COLO829 (cell line): ENCODE measurements around the gene LYAR.
A peak's percentile ranks its signal among the peaks of the same experiment; 100 is the strongest.

Experiments
- DNase-seq: peaks from one replicate; pipeline ENCODE4 v3.0.0; 2012; ENCODE audit warnings: low spot score

Gene LYAR

DNA sequence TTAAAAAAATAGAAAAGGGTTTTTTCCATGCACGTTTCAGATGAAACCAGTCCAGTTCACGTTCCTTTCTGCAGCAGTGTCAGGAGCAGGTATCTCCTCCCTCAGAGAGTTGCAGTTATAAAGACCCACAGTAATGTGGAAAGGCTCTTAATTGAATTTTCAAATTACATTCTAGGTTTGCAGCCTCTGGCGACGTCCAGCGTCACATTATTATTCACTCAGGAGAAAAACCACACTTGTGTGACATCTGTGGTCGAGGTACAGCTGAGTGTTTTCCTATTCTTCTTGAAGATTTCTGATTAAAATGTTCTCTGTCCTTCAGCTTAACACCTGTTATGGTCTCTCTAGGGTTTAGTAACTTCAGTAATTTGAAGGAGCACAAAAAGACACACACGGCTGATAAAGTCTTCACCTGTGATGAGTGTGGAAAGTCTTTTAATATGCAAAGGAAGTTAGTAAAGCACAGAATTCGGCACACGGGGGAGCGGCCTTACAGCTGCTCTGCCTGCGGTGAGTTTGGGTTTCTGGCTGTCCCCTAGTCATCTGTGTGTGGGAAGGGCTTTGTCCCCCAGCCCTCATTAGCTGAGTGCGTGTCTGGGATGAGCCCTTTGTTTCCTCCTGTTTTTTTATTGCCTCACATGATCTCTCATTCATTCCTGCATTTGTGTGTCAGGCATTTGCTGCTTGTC is 25.7 kb upstream of the LYAR start:
- DNase-seq = no peak

- no peak for DNase-seq
These were observed 21.2 kb upstream of the LYAR start for GRCh38 chr4:4311193-4311592.

DNA sequence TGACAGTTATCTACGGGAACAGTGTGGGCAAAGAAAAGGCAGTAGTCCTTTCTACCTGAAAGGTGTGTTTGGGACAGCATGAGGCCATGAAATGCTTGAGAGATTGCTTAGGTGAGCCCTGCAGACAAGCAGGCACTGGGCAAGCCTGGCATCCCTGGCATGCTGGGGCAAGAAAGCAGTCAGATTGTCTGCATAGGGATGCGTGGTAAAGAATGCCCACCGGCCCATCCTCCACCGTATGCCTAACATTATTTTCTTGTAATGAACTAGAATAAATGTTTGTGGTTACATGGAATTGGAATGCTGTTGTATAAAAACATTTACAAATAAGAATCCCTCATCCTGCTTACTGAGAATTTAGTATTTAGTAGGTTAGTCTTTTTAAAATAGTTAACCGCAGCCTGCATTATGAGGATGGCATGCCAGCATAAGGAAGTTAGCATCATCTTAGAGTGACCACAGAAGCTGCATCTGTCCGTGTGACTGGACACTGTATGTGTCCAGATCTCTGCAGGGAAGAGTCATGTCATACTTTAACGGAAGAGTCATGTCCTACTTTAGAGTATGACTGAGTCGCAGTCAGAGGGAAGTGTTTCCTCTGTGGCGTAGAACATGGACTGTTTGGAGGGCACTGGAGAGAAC is 19.0 kb upstream of the LYAR start:
- DNase-seq = no peak

GRCh38 chr4:4306920-4307319 is 17.0 kb upstream of the LYAR start:
- DNase-seq = no peak

GRCh38 chr4:4302416-4302815 is 12.5 kb upstream of the LYAR start:
- no peak for DNase-seq

- DNase-seq = no peak
These were observed 12.0 kb upstream of the LYAR start for GRCh38 chr4:4302001-4302400.

DNA sequence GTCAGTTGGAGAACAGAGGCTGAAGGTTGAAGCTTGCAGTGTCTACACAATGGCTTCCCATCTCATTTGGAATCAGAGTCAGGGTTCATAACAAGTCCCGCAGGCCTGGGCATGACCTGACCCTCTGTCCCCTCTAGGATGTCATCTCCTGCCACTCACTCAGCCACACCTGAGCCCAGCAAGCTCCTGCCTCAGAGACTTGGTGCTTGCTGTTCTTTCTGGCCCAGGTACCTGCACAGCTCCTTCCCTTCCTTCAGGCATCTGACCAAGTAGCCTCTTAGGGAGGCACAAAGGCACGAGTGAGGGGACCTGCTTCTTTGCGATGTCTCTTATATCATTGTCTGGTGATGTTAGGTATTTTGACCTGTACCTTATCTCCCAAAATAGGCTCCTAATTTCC is 9.1 kb upstream of the LYAR start:
- DNase-seq = no peak

DNA sequence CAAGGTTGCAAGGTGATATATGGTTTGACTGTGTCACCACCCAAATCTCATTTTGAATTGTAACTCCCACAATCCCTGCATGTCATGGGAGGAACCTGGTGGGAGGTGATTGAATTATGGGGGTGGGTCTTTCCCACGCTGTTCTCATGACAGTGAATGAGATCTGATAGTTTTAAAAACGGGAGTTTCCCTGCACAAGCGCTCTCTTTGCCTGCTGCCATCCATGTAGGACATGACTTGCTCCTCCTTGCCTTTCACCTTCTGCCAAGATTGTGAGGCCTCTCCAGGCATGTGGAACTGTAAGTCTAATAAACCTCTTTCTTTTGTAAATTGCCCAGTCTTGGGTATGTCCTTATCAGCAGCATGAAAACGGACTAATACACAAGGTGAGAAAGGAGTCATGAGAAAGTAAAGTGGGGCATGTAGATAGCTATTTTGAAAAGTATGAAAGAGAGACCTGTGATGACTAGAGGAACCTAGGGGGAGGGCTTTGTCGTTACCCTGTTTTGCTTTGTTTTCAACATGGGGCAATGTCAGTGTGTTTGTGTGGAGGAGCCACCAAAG is 6.4 kb upstream of the LYAR start:
- DNase-seq = no peak

- no peak for DNase-seq
These were observed 3.3 kb upstream of the LYAR start for GRCh38 chr4:4293279-4293678.

DNA sequence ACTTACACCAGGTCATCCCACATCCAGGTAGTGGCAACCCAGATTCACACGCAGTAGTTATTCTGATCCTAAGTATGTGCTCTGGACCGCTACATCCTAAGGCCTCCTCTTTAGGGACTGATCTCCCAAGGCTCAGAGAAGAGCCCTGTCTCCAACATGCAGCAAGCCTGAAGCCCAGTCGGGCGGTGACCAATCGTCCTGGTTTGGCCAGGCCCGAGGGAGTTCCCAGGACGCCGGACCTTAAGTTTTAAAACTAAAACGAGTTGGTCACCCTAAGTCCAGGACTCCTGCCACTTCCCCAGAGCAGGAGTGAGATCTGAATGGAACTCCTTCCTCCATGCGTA is 385 bp downstream of the LYAR start:
- no peak for DNase-seq

DNA sequence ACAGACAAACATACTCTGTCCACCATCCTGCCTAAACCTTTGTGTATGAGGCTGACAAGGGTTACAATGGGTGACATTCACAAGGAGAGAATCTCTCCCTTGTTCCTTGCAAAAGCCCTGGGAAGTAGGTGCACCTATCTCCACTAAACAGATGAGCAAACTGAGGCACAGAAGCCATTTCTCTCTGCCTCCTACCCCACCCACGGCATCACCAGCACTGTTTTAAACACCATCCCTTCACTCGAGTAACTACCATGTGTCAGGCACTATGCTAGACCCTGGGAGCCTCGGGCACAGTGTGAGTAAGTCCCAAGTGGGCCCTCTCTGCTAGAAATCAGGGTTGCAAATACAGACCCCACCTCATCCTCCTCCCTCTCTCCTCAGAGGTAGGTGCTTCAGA is 899 bp downstream of the LYAR start:
- DNase-seq = no peak

GRCh38 chr4:4288098-4288497 is 1.9 kb downstream of the LYAR start:
- no peak for DNase-seq

GRCh38 chr4:4284827-4285618 is 4.9 kb downstream of the LYAR start:
- no peak for DNase-seq

- no peak for DNase-seq
These were observed 8.2 kb downstream of the LYAR start for GRCh38 chr4:4281787-4282186.

DNA sequence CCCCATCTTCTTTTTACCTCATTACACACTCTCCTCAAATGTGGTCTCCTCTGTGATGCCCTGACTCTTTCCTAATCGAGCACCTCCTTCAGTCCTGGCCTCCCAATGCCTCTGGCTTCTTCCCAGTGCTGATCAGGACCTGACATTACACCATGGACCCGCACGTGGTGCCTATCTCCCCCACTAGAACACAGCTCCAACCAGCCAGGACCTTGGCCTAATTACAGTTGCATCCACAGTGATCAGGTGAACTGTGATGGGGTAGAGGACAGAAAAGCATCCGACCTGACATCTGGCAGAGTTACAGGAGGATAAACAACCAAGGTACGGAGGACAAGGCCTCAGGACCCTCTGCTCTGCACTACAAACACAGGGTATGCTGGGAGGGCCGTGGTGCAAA is 12.4 kb downstream of the LYAR start:
- no peak for DNase-seq

GRCh38 chr4:4274226-4274625 is 15.7 kb downstream of the LYAR start:
- no peak for DNase-seq

DNA sequence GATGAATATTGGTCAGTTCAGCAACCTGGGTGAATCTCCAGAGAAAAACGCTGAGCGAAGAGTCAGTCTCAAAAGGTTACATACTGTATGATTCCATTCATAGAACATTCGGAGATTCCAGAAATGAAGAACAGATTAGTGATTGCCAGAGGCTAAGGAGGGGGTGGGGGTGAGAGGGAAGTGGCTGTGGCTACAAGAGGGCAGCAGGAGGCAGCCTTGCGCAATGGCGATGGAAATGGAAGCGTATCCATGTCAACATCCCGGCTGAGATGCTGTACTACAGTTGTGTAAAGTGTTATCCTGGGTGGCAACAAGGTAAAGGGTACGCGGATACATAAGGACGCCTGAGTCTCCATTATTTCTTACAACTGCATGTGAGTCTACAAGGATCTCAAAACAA is 18.0 kb downstream of the LYAR start:
- no peak for DNase-seq

DNA sequence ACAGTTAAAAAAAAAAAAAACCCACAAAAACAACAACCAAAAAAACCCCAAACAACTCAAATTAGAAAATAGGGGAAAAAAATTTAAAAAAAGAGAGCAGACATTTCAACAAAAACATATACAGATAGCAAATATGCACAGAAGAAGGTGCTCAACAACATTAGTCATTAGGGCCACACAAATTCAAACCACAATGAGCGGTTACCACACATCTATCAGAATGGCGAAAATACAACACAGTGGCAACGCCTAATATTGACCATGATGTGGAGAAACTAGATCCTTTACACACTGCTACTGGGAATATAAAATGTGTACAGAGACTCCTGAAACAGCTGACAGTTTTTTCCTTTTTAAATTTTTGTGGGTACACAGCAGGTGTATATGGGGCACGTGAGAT is 19.4 kb downstream of the LYAR start:
- no peak for DNase-seq

DNA sequence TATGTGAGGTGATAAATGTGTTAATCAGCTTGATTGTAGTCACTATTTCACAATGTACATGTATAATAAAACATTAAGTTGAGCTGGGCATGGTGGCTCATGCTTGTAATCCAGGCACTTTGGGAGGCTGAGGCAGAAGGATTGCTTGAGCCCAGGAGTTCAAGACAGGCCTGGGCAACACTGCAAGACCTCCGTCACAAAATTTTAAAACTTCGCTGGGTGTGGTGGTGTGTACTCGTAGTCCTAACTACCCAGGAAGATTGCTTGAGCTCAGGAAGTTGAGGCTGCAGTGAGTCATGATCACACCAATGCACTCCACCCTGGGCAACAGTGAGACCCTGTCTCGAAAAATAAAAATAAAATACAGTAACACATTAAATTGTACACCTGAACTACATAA is 20.1 kb downstream of the LYAR start:
- no peak for DNase-seq

DNA sequence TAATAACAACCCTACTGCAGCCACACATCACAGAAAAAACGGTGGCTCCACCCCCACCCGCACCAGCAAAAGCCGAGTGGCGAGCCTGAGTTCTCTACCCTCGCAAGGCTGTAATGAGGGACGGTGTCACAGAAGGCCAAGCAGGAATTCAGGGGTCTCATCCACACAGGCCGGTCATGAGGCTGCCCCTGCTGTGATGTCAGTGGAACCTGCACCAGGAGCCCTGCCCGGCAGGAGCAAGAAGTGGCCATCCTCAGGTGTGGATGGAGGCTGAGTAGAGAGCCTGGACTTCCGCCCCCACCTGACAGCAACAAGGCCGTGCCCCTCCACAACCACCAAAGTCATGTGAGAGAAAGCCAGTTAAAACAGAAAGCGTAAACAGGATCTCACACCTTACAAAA is 20.6 kb downstream of the LYAR start:
- DNase-seq = no peak

DNA sequence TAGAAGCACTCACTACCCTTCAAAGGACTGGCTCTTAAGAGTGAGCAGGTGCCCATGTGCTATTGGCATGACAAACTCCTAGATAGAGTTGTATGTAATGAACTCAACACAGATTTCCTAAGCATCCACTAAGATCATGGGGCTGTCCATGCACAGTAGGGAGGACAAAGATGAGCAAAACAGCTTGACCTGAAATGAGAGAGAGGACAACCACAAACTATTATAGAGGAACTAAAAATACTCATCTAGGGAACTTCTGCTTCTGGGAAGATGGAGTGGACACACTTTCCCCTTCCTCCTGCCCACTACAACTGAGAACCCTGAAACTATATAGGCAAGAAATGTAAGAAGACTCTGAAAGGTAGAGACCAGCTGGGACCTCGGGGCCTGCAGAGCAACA is 21.2 kb downstream of the LYAR start:
- DNase-seq = no peak

GRCh38 chr4:4267981-4268380 is 22.0 kb downstream of the LYAR start:
- no peak for DNase-seq

GRCh38 chr4:4260185-4260751 is 29.7 kb downstream of the LYAR start:
- DNase-seq = peak; percentile 76
